GM12872 (cell line): ENCODE data around the gene PERM1.

Experiments
- CTCF ChIP-seq: IDR thresholded peaks from 3 replicates; pipeline ENCODE4 v1.5.1; 2011; ENCODE audit warnings: low read depth, mild to moderate bottlenecking, low read length, moderate library complexity; ENCODE audit not compliant: insufficient read depth

Gene PERM1

GRCh38 chr1:936348-937264 is 45.3 kb downstream of the PERM1 start:
- TF ChIP-seq CTCF = no peak

- no peak for TF ChIP-seq CTCF
Observed at GRCh38 chr1:935751-936231, 46.1 kb downstream of the PERM1 start.

- no peak for TF ChIP-seq CTCF
Observed at GRCh38 chr1:934991-935750, 46.7 kb downstream of the PERM1 start.

GRCh38 chr1:933603-933940 is 48.3 kb downstream of the PERM1 start:
- no peak for TF ChIP-seq CTCF

GRCh38 chr1:932776-933602 is 48.9 kb downstream of the PERM1 start:
- no peak for TF ChIP-seq CTCF

GRCh38 chr1:932173-932510 is 49.8 kb downstream of the PERM1 start:
- TF ChIP-seq CTCF = no peak
